Stimulated activated CD4-positive, alpha-beta T cell treated with anti-CD3 and anti-CD28 coated beads, TNF-alpha, amount 100 ng/mL, for 1 hour (primary cell): ENCODE data around the gene XIRP2.
"Not testable (repeated sequence)": the region's sequence is repeated elsewhere in the genome, so short reads cannot be mapped to it uniquely, and the experiment has no call there.

Experiments
- DNase-seq, 3 donors: peaks; one replicate each; pipeline ENCODE4 v3.0.0-alpha.2; 2020; ENCODE audit warnings: low read depth in 3 of 3, low spot score in 1 of 3

XIRP2 gene

DNA sequence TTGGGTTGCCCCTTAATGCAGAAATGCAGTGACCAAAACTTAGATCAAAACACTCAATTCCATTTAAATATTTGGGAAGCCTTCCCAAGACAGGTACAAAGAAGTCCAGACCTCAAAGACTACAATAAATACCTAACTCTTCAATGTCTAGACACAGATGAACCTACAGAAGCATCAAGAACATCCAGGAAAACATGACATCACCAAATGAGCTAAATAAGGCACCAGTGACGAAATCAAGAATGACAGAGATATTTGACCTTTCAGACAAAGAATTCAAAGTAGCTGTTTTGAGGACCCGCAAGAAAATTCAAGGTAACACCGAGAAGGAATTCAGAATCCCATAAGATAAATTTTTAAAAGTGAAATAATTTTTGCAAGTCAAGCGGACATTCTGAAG, 140.2 kb downstream of the XIRP2 start:
- no peak for DNase-seq

DNA sequence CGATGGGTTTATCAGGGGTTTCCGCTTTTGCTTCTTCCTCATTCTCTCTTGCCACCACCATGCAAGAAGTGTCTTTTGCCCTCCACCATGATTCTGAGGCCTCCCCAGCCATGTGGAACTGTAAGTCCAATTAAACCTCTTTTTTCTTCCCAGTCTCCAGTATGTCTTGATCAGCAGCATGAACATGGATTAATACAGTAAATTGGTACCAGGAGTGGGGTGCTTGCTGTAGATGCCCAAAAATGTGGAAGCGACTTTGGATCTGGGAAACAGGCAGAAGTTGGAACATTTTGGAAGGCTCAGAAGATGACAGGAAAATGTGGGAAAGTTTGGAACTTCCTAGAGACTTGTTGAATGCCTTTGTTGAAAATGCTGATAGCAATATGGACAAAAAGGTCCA, 146.7 kb downstream of the XIRP2 start:
- DNase-seq = not testable (repeated sequence)

DNA sequence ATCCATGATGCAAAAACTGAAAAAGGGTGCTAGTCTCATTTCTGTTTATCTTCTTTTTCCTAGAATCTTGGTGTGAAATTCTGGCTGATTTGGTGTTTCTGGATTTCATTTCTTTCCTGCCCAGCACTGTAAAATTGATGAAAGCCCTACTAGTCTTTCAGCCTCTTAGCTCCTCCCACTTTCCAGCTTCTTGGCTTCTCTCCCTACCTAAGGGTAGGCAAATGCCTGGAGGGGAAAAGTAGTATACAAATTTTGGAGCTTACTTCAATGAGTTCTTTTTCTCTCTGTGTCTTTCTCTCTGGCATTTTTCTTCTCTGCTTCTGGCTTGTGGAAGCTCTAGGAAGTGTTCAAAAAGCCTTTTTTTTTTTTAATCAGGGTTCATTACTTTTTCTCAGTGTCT, 160.5 kb downstream of the XIRP2 start:
- DNase-seq = no peak

DNA sequence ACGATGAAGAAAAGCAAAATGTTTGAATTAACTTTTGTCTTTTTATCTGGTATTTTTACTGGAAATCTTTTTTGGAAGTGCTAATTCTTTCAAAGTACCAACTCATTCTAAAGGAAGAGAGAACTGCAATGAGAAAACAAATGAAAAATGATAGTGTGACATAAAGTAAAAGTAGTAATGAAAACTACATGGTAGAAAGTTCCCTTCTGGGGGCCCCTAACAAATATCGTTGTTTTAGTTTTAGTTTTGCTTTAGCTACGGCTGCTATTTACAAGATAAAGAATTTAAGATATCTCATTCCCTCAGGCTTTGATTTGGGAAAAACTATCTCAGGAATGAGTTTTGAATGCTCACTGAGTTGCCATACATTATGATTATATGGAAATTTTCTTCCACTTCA, 161.4 kb downstream of the XIRP2 start:
- DNase-seq = no peak

DNA sequence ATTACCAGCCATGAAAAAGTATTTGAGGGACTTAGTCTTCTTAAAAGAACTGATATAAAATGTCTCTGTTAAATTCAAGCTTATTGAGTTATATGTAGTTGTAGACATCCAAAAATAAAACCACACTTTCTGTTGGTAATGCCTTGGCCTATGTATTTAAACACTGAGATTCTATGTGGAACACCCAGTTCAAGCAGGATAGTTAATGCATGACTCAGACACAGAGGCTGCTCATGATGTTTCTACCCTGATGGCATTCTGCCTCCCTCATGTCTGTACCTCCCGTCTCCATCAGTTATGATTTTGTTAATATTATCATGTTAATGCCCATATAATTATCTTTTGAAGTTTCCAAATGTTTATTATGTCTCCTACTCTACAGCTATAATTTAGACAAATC, 164.5 kb downstream of the XIRP2 start:
- DNase-seq = no peak

DNA sequence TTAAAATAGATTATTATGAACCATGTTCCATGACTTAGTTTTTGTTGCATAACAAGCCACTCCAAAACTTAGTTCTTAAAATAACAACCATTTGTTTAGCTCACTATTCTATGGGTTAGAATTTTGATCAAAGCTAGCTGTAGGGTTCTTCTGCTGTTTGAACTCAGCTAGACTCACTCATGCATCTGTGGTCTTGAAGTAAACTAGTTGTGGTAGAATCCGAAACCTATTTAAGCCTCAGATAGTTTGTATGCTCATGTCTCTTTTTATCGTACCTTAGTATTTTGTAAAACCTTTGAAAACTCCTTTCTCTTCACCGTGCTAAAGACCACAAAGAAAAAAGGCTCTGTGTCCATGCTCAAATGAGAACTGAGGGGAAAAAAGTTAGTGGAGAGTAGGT, 166.6 kb downstream of the XIRP2 start:
- no peak for DNase-seq

DNA sequence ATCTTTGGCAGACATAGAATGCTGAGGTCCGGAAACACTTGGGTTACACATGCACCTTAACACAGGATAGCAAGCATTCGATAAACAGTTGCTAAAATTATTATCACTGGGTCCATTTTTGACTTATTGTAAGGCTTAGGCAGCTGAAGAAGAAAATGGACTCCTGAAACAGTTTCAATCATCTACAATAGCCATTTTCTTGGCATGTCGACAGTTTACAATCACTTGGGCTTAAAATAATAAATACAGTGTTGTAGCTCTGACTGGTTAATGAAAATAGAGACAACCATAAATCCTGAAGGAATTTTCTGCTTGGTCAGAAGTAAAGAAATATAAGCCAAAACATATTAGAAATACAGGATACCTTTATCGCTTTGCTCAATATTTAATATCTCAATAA, 169.2 kb downstream of the XIRP2 start:
- DNase-seq = no peak

DNA sequence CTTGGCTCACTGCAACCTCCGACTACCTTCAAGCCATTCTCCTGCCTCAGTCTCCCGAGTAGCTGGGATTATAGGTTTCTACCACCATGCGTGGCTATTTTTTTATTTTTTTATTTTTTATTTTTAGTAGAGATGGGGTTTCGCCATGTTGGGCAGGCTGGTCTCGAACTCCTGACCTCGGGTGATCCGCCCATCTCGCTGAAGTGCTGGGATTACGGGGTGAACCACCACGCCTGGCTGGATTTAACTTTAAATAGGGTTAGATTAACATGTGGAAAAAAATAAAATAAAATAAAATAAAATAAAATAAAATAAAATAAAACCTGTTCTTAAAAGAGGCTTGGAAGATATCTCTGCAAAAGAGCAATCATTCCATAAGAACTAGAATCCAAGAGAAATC, 170.9 kb downstream of the XIRP2 start:
- DNase-seq = no peak

DNA sequence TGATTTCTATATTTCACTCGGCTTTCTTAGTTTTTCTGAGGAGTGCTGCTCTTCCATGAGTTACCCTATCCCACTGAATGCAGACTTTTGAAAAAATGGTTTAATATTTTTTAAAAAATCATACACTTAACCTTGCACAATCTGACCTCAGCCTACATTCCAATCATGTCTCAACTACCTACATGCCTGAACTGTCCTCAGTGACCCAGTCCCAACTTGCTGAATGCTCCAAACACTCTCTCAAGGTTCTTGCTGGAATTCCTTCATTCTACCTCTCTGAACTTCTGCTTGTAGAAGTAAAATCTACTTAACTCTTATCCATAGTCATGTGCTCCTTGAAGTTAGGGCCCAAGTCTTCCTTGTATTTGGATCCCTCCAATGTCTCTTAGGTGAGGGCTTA, 181.6 kb downstream of the XIRP2 start:
- DNase-seq = no peak

DNA sequence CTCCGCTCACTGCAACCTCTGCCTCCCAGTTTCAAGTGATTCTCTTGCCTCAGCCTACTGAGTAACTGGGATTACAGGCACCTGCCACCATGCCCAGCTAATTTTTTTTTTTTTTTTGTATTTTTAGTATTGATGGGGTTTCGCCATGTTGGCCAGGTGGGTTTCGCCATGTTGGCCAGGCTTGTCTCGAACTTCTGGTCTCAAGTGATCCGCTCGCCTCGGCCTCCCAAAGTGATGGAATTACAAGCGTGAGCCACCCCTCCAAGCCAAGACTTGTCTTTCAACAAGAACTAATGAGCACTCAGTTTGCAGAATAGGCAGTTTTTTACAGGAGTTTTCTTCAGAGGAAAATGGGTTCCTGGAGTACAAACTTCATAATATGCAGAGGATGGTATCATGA, 187.4 kb downstream of the XIRP2 start:
- DNase-seq = not testable (repeated sequence)

DNA sequence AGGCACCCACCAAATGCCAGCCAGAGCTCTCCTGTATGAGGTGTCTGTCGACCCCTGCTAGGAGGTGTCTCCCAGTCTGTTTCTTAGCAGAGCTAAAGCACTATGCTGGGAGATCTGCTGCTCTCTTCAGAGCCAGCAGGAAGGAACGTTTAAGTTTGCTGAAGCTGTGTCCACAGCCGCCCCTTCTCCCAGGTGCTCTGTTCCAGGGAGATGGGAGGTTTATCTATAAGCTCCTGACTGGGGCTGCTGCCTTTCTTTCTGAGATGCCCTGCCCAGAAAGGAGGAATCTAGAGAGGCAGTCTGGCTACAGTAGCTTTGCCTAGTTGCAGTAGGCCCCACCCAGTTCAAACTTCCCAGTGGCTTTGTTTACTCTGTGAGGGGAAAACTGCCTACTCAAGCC, 210.7 kb downstream of the XIRP2 start:
- DNase-seq = not testable (repeated sequence)

DNA sequence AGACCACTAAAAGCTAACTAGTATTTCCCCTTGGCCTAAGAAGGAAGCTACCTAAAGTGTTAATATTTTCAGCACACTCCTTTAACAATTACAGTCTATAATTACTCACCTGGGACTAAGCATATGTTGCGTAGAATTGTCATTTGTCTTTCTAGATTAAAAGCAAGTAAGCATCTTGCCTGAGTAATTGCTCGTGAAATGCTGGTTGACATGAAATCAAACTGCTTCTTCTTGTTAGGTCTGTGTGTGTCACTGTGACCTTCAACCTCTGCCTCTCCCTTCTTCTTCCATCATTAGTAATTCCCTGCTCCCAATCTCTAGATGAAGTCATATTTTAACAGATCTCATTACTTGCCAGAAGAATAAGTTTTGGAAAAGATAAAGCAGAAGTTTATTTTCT, 212.2 kb downstream of the XIRP2 start:
- no peak for DNase-seq

DNA sequence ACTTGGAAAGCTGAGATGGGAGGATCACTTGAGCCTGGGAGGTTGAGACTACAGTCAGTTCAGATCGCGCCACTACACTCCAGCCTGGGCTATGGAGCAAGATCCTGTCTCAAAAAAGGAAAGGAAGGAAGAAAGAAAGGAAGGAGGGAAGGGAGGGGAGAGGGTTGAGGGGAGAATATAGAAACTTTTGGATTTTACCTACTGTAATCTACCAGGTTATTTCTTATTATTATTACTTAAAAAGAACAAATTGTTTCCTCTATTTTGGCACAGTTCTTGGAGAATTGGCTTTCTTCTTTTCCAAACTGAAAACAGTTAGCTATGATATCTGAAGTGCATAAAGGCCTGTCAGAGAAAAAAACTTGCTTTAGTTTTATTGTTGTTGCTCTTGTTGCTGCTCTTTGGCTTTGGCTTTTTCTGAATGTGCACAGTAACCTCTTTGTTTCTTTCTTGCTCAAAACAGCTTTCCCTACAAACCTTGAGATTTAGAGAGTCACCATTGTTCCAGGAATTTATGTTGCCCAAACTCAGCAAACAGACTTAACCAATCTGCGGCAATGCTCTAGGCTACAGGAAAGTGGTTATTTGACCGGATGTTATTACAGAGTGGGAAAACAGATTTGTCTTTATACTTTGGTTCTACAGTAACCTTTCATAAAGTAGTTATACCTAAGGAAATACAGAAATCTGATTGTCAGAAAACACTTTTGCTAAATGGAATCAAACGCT, 214.9 kb downstream of the XIRP2 start:
- DNase-seq = no peak

DNA sequence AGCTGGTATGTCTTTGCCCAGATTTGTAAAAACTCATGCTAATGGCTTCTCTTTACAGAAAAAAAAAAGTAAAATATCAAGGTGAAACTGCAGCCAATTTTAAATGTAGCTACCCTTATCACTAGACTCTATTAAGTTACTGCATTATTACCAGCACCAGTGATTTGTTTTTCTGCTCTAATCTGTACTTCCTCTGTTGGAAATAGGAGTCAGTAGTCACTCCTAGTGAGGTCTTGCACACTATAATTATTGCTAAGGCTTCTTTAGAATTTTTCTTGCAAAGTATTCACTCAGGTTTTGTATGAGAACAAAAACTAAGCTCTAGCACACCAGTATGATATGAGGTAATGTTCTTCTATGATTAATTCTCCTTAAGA, 215.5 kb downstream of the XIRP2 start:
- DNase-seq = no peak

DNA sequence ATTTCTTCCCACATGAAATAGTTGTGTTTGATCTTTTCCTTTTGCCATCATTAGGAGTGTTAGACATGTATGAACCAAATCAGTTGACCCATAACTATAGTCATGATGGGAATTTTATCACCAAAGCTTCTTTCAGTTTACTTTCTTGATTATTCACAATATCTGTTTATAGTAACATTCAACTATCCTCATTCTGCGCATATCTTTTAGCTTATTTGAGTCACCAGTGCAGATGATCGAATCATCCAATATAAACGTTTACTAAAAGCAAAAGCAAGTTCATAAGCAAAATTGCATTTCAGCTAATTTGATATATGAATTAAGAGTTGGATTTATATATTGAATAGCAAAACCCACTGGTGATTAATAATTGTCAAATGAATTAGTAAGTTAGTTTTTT, 216.4 kb downstream of the XIRP2 start:
- no peak for DNase-seq

DNA sequence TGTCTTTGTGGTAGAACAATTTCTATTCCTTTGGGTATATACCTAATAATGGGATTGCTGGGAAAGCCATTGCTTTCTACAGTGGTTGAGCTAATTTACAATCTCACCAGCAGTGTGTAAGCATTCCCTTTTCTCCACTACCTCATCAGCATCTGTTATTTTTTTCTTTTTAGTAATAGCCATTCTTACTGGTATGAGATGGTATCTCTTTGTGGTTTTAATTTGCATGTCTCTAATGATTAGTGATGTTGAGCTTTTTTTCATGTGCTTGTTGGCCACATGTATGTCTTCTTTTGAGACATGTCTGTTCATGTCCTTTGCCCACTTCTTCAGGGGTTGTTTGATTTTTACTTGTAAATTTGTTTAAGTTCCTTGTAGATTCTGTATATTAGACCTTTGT, 221.4 kb downstream of the XIRP2 start:
- not testable (repeated sequence) for DNase-seq

DNA sequence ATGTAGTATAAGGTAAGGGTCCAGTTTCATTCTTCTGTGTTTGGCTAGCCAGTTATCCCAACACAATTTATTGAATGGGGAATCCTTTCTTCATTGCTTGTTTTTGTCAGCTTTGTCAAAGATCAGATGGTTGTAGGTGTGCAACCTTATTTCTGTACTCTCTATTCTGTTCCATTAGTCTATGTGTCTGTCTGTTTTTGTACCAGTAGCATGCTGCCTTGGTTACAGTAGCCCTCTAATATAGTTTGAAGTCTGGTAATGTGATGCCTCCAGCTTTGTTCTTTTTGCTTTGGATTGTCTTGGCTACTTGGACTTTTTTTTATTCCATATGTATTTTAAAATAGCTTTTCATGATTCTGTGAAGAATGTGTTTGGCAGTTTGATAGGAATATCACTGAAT, 222.1 kb downstream of the XIRP2 start:
- no peak for DNase-seq

DNA sequence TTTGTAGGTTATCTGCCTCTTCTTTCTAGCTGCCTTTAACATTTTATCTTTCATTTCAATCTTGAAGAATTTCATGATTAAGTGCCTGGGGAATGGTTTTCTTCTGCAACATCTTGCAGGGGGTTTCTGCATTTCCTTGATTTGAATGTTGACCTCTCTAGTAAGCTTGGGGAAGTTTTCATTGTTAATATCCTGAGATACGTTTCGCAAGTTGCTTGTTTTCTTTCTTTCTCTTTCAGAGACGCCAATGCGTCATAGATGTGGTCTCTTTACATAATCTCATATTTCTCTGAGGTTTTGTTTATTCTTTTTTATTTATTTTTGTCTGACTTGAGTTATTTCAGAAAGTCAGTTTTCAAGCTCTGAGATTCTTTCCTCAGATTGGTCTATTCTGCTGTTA, 225.7 kb downstream of the XIRP2 start:
- no peak for DNase-seq

DNA sequence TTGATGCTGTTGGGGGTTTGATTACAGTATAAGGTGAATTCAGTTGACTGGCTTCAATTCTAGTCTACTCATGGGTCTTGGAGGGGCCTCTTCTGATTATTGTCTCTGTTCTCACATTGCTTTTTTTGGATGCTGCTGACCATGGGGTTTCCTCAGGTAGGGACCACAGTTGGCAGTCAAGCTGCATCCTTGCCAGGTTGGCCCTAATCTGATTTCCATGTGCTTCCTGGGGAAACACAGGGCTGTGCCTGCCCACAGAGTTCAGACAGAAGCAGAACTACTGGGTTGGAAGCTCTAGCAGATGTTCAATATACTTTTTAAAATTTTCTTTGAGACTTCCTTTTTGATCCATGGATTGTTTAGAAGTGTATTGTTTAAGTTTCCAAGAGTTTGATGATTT, 227.3 kb downstream of the XIRP2 start:
- no peak for DNase-seq

DNA sequence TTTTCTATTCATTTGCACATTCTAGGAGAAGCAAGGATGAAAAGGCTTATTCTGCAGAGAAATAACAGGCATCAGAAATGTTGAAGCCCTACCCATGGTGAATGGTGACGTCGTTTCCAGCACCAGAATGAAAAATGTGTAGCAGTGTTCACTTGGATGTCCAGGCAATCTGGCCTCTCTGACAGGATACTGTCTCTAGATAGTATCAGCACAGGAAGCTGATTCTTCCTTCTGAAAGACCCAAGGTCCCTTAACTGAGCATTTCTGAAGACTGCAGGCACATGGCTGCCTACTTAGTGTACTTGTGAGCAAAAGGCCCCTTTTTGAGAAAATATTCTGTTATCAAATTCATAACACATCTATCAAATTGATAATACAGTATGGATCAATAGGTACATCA, 234.1 kb downstream of the XIRP2 start:
- DNase-seq = no peak

DNA sequence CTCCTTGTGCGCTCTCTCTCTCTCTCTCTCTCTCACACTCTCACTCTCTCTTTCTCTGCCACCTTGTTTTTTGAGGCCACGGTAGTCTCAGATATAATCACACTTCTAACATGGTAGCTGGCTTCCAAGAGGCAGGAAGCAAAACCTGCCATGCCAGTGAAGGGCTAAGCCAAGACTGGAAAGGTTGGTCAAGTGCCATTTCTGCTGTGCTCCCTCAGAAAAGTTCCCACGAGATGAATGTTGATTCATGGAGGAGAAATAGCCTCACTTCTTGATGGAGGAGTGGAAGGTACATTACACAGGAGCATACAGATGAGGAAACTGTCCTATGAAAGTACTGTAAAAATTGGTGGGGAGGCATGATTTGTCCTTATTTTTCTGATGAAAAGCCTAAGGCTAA, 237.9 kb downstream of the XIRP2 start:
- DNase-seq = no peak

DNA sequence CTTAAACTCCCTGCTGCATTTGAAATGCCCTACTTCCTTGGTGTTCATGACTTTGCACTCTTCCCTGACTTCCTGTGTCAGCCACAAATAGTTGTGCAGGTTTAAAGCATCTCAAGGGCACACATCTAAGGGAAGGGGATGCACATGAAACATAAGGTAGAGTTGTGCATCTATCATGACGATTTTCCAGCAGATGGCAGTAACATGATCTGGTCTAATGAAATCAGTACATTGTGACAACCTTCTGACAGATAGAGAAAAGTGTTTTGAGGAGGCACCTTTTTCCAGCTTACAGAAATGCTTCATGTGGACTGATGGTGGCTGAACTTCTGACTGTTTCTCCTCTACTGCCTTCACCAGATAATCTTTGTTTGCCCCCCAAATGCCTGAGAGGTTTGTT, 238.9 kb downstream of the XIRP2 start:
- DNase-seq = no peak

DNA sequence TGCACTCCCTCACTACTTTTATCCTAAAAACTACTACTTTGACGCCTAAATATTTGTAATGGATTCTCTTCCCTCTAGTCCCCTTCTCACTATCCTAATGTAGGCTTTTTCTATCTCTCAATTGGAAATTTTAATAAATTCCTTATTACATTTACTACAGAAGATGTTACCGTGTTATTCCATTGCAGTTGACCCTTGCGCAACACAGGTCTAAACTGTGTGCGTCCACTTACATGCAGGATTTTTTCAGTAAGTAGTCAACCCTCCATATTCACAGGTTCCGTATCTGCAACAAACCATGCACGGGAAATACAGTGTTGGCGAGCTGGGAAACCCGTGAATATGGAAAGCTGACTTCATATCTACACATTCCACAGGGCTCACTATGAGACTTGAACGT, 239.8 kb downstream of the XIRP2 start:
- DNase-seq = no peak

DNA sequence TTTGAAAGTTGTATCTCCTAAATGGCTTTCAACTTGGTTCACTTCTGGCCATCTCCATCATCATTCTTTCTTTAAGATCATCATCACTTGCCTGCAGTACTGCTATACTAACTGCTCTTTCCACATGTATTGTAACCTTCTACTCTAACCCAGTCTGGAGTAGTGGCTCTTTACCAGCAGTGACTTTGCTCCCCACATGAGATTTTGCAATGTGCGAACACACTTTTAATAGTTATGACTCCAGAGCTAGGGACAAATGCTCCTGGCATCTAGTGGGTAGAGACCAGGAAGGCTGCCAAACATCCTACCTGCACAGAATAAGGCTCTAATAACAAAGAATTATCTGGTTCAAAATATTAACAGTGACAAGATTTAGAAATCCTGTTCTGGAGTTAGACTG, 243.8 kb downstream of the XIRP2 start:
- DNase-seq = no peak
